T1000 (cell line): ENCODE results near the gene ANKRD13D.
A peak's percentile ranks its signal among the peaks of the same experiment; 100 is the strongest.

Experiments used
- DNase-seq: peaks from one replicate; lab custom pipeline; 2025; ENCODE audit warnings: mixed read lengths; lab: John Stamatoyannopoulos, UW

ANKRD13D gene

GRCh38 chr11:67289226-67289650 is at the start of gene ANKRD13D:
TSS of gene ANKRD13D (plus strand) at chr11:67289303. CDS start at chr11:67289461, 158 bp downstream.
- no peak for DNase-seq

- peak; percentile 97 for DNase-seq
These were observed 49.1 kb upstream of the ANKRD13D start for GRCh38 chr11:67239783-67240575.

DNA sequence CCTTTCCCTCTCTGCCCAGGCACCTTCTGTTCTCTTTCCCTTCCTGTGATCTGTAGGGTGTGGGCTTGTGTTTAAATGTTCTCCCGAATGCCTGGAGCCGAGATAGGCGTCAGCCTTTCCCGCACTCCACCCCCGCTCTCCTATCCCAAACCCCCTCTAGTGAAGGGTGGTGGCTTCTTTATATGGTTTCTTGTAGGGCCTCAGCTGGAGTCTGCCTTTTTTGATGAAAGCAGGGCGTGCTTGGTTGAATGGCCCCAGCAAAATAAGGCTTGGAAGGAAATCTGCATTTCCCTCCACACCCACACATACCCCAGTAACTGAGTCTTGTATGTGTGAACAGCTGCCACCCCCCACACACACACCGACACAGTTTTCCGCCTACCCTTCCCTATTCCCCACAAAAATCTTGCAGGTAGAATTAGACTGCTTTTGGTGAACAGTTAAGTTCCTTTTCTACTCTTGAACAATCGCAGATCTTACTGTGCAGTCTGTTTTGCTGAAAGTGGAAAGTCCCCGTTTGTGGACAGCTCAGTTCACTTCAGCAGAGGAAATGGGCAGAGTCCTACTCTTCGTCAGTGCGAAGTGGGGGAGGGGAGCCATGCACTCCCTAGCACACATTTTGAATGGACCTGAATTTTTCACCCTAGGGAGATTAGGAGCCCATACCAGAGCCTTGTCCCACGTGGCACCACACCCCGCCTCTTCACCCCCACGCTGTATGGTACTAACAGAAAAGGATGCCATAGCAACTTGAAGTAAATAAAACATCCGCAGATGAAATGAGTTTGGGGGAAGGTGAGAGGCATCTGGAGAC is 48.3 kb upstream of the ANKRD13D start:
- peak; percentile 64 for DNase-seq

GRCh38 chr11:67242548-67242947 is 46.6 kb upstream of the ANKRD13D start:
- no peak for DNase-seq

GRCh38 chr11:67243051-67243450 is 46.1 kb upstream of the ANKRD13D start:
- DNase-seq: no peak

GRCh38 chr11:67245046-67245445 is 44.1 kb upstream of the ANKRD13D start:
- DNase-seq: no peak

GRCh38 chr11:67247946-67248550 is 41.1 kb upstream of the ANKRD13D start:
- DNase-seq: no peak

DNA sequence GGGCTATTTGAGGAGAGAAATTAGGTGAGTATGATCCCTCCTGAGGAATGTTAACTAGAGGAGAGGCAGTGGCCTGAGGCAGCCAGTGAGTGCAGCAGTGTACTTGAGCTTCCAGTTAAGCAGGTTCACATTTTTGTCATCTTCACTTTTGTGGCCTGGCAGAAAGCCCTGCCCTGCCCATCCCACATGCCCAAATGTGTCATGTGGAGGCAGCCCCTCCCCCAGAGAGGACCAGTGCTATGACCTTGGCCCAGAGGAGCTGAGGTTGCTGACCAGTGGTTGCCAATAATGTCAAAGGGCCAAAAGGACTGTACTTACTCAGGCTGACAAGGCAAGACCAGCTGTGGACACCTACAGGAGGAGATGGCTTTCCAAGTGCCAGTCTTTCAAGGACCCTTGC is 40.5 kb upstream of the ANKRD13D start:
- DNase-seq: no peak

- DNase-seq: no peak
These were observed 38.8 kb upstream of the ANKRD13D start for GRCh38 chr11:67250059-67251043.

DNA sequence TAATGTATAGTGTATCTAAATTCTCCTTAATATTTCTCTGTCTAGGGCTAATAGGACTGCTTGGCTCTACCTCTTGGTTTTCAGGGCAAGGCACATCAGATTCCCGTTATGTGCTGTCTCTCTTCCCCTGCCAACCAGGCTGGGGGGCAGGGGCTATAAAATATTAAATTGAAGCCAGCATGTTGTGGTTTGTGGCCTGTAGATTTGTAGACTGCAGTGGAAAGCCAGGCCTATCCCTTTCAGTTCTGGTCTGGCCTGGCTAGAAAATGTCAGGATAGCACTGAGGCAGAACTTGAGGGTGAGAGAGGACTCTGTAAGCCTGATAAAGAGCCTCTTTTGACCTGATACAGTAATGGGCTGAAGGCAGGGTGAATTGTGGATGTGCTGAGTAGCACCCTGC is 37.3 kb upstream of the ANKRD13D start:
- DNase-seq: no peak

DNA sequence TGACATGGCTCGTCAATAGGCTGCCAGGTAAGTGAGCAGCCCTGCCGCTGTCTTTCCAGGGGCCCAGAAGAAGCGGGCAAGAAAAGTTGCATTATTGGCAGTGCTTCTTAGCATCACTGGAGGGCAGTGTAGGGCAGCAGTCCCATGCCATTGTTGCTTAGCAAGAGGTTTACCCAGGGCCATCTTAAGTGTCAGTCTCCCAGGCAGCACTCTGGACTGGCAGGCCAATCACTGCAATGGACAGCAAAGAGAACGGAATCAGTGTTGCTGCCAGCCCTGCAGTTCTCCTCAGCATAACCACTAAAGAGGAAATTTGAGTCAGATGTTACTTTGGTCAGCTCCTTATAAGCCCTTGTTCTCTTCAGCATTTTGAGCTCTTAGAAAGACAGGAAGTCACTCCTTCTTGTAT is 36.3 kb upstream of the ANKRD13D start:
- DNase-seq: no peak

- DNase-seq: no peak
These were observed 35.1 kb upstream of the ANKRD13D start for GRCh38 chr11:67253872-67254624.

- no peak for DNase-seq
These were observed 34.3 kb upstream of the ANKRD13D start for GRCh38 chr11:67254798-67255197.

DNA sequence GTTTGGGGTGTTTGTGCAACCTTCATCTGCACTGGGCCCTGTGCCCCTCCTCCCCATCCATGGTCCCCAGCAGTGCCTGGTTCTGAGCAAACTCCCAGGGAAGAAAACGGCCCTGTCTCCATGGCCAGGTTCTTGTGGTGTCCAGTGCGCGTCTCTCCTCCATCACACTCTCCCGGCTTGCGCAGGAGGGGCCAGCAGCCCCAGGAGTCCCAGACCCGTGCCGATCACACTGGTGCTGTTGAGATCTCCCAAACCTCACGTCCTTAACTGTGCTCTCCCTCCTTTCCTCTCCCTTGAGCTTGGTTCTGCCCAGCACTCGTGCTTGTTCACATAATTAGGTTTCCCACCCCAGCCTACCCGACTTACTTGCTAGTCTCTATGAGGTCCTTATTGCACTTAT is 33.8 kb upstream of the ANKRD13D start:
- no peak for DNase-seq

DNA sequence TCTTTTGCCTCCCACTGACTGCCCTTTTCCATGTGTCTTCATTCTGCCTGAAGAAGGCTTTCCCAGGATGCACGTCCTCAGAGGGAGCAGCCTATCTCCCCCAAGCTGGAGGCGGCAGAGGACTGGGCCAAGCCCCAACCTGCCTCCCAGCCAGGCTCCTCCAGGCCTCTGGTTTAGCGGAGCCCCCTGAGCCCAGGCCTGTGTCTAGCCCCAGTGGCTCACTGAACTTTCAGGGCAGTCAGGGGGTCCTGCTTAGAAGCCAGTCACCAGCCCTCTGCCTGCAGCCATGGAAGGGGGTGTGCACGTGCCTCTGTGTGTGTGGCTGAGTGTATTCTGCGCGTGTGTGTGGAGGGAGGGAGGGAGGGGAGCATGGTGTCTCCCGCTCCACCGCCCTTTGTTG is 33.2 kb upstream of the ANKRD13D start:
- no peak for DNase-seq

DNA sequence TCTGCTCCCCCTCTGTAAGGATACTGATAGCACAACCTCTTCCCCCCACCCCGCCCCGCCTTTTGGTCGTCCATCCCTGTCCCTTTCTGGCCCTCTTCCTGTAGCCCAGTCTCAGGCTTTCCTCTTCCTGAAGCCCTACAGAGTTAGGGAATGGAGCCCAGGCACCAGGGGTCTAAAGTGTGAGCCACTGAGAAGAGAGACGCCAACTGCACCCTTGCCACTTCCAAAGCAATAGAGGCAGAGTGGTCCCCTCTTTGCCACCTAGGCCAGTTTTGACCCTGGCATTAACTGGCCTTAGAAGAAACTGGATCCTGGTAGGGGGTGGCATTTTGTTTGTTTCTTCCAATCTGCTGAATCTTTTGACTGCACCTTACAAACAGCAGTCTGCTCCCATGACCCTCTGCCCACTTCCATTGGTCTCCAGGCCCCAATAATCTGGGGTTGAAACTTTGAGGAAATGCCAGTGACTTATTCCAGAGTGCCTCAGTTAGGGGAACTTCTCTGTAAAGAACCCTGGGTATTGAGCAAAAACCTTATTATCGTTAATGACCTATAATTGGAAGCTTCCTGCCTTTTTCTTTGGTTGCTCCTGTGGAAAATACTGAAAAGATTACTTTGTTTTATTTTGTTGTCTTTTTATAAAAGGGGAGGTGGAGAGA is 32.5 kb upstream of the ANKRD13D start:
- DNase-seq: no peak

- no peak for DNase-seq
These were observed 28.7 kb upstream of the ANKRD13D start for GRCh38 chr11:67260406-67260805.

GRCh38 chr11:67260885-67261639 is 28.0 kb upstream of the ANKRD13D start:
- DNase-seq: peak; percentile 52

DNA sequence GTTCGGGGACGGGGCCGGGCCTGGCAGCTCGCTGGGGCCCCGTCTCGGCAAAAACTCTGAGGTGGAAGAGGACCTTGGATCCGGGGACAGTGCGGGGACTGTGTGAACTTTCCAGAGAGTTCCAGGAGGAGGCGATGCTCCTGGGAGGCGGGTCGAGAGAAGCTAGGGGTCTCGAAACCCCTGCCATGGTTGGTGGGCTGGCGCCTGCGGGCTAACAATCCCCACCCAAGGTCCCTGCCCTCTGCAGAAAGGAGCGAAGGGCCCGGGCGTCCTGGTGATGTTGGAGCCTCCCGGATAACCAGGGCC is 27.5 kb upstream of the ANKRD13D start:
- DNase-seq: no peak
